AG10803 (cell line): ENCODE results near the gene GBE1.
A peak's percentile ranks its signal among the peaks of the same experiment; 100 is the strongest.

Source experiments
- DNase-seq: peaks from one replicate; pipeline ENCODE4 v3.0.0; 2010; ENCODE audit warnings: low read depth
- H3K4me3 ChIP-seq: 2 replicates; pipeline ENCODE4 v1.5.1; 2011; ENCODE audit warnings: mild to moderate bottlenecking, low read length, control low read depth
- CTCF ChIP-seq: conservative IDR thresholded peaks from 2 replicates; pipeline ENCODE4 v1.5.1; 2011; ENCODE audit warnings: mild to moderate bottlenecking, low read length, control low read depth, inconsistent platforms

GBE1 gene

GRCh38 chr3:81490541-81491288 lies 270.7 kb downstream of the GBE1 start:
- peak; percentile 70 for TF ChIP-seq CTCF
- H3K4me3 ChIP-seq, result no peak overlapping the region
- DNase-seq, result peak; percentile 72

- DNase-seq, result peak; percentile 86
- no peak for TF ChIP-seq CTCF
- peak overlapping the region; percentile 50 for H3K4me3 ChIP-seq
Measured at GRCh38 chr3:81485444-81485865, 276.0 kb downstream of the GBE1 start.

GRCh38 chr3:81484520-81484919 lies 276.9 kb downstream of the GBE1 start:
- TF ChIP-seq CTCF, result no peak
- no peak overlapping the region for H3K4me3 ChIP-seq
- DNase-seq, result no peak

- no peak for DNase-seq
- no peak overlapping the region for H3K4me3 ChIP-seq
- no peak for TF ChIP-seq CTCF
Measured at GRCh38 chr3:81483046-81483445, 278.4 kb downstream of the GBE1 start.

GRCh38 chr3:81477740-81478139 lies 283.7 kb downstream of the GBE1 start:
- no peak overlapping the region for H3K4me3 ChIP-seq
- TF ChIP-seq CTCF, result no peak
- DNase-seq, result no peak

GRCh38 chr3:81476692-81477091 lies 284.8 kb downstream of the GBE1 start:
- no peak for DNase-seq
- H3K4me3 ChIP-seq, result no peak overlapping the region
- TF ChIP-seq CTCF, result no peak

GRCh38 chr3:81472600-81473362 lies 288.7 kb downstream of the GBE1 start:
- no peak for TF ChIP-seq CTCF
- no peak for DNase-seq
- H3K4me3 ChIP-seq, result no peak overlapping the region
